Measurements from ENCODE around the gene AQP6.

Gene AQP6

DNA sequence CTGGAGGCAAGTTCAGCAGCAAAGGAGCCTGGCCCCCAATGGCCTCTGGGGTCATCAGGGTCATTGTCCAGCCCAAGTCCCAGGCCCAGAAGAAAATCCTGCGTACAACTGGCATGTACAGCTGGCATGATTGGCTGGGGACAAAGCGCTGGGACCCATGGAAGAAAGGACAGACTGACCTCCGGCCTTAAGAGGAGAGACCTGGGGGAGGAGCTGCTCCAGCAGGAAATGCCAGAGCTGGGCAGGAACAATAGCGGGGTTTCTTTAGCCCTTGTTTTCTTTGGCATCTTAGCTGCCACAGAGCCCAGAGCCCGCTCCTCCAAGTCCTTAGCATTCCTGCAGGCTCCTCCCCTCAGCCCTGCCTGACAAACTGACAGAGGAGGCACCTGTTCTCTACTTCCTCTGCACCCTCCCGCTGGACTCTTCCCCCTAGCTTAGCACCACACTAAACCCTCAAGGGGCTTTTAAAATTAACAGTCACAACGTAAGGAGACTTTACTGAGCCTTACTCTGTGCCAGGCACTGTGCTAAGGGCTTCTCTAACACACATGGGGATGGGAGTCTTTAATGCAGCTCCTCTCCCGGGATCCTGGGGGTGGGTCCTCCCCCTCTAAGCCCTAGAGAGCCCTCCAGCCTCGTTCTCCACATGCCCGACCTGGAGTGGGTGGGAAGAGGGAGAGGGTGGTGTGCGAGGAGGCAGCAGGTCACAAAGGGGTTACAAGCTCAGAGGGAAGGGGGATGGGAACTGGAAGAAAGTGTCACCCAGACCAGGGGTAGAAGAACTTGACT, 12.9 kb upstream of the AQP6 start:
- no peak for DNase-seq

DNA sequence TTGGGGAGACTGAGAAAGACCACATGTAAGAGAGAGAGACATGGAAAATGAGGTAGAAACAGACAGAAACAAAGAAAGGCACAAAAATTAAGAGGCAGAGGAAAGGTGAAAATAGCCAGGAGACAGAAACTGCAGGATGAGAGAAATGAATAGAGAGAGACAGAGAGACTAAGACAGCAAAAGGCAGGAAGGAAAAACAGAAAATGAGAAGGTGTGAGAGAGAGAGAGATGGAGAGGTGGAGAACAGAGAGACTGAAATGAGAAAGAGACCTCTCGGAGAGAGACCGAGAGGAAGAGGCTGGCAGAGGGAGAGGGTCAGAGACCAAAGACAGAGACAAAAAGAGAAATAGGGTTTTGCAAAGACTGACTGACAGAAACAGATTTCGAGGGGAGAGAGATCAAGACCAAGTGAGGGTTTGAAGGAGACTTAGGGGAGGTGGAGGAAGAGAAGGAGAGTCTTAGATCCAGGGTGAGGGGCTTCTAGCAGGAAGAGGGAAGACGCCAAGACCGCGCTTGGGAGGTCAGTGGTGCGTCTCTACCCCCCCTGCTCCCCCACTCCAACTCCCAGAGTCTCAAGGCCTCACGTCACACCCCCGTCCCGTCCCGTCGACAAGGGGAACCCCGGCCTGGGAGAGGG, 12.2 kb upstream of the AQP6 start:
- DNase-seq, result no peak

DNA sequence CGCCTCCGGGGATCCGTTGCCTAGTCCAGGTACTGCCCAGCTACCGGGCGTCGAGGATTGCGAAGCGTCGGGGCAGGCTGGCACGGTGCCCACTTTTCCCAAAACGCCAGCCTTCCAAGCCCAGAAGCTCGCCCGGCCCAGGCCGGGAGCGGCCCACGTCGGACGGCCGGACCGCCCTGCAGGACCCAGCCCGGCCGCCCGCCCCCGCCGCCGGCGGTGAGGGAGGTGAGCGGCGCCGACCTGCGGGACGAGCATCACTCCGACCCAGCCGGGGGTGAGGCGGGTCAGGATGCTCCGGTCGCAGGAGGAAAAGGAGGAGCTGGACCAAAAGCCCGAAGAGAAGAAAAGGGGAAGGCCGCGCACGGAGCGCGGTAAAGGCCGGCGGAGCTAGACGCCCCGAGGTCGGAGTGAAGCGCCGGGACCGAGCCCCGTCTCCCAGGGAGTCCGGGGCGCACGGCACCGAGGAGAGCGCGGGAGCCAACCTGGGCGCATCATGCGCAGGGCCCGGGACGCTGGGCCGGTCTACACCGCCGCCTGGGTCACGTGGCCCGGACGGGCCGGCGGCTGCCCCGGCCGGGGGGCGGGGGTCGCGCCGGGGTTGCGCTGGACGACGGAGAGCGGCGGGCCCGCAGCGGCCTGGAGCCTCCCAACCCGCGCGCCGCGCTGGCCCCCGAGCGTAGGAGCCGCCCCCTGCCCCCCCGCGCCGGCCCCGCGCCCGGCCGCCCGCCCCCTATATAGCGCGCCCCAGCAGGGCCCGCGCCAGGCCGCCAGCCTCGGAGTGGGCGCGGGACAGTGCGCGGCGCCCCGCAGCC, 11.4 kb upstream of the AQP6 start, which contains the start of gene AQP5:
AQP5 (plus strand) TSS at position 762 of the 812 bp plus-strand sequence. CDS start 146 bp downstream, outside the sequence.
- DNase-seq, result no peak

DNA sequence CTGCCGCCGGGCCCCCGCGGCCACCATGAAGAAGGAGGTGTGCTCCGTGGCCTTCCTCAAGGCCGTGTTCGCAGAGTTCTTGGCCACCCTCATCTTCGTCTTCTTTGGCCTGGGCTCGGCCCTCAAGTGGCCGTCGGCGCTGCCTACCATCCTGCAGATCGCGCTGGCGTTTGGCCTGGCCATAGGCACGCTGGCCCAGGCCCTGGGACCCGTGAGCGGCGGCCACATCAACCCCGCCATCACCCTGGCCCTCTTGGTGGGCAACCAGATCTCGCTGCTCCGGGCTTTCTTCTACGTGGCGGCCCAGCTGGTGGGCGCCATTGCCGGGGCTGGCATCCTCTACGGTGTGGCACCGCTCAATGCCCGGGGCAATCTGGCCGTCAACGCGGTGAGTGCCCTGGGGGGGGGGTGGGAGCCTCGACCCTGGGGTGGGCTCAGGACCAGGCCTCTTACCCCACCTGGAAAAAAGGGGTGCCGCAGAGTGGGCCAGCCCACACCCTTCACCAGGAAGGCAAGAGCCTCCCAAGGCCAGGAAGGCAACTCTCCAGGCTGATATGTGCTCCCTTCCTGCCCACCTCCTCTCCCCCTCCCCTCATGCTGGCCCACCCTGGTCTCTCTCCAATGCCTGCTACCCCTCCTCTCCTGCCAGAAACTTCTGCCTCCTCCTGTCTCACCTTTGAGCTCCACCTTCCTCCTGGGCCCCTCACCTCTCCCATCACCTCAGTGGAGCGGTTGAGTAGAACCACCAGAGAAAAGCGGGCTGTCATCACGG, 10.6 kb upstream of the AQP6 start:
- DNase-seq, result no peak

DNA sequence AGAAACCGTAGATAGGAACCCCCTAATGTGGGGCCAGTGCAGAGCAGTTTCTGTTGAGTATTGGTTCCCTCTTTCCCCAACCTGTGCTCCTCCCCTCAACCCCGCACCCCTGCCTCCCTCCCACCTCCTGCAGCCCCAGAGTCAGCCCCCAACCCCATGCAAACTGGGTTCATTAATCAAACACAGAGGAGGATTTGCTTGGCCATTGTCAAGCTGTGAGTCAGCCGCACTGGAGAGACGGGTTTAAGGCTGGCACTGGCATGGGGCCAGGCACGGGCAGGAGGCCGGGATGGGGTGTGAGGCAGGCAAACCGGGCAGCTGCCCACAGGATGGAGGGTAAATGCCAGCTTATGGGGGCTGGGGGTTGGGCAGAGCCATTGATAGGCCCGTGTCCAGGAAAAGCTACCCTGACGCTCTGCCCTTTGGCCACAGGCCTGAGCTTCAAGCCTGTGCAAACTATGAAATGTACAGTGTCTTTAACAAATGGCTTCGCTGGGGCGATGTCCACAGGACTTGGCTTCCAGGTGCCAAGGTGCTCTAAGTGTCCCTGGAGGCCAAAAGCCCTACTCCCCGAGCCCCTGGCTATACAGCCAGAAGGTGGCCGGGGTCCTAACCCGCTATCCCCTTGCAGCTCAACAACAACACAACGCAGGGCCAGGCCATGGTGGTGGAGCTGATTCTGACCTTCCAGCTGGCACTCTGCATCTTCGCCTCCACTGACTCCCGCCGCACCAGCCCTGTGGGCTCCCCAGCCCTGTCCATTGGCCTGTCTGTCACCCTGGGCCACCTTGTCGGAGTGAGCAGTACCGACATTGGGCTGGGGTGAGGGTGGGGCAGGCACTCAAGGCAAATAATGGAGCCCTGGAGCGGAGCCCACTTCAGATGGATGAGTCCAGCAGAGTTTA, 9.6 kb upstream of the AQP6 start:
- DNase-seq, result no peak

DNA sequence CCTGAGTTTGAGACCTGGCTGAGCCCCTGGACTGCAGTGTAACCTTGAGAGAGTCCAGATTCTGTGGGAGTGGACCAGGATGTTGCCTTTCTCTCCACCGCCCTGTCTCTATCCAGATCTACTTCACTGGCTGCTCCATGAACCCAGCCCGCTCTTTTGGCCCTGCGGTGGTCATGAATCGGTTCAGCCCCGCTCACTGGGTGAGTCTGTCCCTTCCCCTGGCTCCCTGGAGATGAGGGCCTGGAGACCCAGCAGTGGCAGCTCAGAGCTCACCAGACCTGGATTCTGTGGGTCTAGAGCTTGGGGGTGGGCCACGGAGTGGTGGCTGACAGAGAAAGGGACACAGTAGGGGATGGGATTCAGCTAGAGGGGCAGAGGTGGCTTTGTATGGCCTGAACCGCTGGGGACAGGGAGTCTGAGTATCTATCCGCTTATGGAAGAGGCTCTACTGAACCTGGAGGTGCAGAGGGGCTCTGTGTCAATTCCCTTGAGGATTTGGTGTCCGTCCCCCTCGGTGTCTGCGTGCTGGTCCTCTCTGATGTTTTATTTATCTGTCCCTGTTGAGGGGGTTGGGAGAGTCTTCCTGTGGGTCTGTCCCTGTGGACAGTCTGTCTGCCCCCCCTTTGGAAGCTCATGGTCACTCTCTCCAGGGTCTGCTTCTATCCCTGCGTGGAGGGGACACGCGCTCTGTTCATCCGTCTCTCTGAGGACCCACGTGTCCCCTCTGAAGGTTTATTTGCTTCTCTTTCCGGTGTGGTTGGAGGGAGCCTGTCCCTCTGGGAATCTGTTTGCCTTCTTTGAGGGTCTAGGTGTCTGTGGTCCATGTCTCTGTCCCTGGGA, 8.6 kb upstream of the AQP6 start:
- DNase-seq, result no peak

DNA sequence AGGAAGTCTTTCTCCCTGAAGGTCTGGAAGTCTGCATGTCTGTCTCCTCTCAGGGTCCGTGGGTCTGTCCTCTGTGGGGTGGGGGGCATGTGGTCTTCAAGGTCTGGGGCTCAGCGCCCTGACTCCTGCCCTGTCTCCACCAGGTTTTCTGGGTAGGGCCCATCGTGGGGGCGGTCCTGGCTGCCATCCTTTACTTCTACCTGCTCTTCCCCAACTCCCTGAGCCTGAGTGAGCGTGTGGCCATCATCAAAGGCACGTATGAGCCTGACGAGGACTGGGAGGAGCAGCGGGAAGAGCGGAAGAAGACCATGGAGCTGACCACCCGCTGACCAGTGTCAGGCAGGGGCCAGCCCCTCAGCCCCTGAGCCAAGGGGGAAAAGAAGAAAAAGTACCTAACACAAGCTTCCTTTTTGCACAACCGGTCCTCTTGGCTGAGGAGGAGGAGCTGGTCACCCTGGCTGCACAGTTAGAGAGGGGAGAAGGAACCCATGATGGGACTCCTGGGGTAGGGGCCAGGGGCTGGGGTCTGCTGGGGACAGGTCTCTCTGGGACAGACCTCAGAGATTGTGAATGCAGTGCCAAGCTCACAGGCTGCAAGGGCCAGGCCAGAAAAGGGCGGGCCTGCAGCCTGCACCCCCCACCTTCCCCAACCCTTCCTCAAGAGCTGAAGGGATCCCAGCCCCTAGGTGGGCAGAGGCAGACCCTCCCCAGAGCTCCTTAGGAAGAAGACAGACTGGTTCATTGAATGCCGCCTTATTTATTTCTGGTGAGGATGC, 7.7 kb upstream of the AQP6 start:
- no peak for DNase-seq

DNA sequence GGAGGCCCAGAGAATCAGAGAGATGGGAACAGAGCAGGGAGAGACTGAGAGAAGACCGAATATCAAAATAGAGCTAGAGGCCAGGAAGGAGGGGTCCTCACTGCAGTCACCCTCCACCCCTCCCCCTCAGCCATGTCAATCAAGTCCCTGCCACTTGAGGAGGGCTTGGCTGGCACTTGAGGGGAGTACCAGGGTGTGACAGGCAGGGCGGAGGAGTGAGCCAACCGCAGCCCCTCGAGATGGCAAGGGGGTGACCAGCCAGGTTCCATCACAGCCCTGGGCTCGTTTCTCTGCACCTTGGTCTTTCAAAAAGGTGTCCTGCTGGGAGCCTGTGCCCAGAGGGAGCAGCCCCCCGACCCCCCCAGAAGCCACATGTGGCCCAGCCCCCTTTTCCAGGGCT, 6.9 kb upstream of the AQP6 start:
- DNase-seq, result no peak

DNA sequence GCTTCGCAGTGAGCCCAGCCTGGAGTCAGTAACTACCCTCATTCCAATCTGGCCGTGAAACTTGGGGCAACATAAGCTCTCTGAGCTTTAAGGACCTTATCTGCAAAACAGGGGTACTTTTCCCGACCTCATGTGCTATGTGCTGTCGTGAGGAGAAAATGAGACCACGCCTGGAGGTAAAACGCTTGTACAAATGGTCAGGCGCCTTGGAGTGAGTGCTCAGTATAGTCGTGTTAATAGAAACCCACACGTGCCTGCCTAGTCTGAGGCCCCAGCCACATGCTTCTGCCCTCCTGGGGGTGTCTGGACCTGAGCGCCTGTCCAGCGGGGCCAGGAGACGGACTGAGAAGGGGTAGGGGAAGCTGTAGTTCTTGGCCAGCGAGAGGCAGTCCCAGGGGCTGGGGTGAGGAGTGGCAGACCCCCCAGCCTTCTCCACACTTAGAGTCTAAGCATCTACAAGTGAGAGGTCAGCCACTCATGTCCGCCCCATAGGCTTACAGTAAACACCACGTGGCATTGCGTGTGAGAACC, 6.2 kb upstream of the AQP6 start:
- no peak for DNase-seq

DNA sequence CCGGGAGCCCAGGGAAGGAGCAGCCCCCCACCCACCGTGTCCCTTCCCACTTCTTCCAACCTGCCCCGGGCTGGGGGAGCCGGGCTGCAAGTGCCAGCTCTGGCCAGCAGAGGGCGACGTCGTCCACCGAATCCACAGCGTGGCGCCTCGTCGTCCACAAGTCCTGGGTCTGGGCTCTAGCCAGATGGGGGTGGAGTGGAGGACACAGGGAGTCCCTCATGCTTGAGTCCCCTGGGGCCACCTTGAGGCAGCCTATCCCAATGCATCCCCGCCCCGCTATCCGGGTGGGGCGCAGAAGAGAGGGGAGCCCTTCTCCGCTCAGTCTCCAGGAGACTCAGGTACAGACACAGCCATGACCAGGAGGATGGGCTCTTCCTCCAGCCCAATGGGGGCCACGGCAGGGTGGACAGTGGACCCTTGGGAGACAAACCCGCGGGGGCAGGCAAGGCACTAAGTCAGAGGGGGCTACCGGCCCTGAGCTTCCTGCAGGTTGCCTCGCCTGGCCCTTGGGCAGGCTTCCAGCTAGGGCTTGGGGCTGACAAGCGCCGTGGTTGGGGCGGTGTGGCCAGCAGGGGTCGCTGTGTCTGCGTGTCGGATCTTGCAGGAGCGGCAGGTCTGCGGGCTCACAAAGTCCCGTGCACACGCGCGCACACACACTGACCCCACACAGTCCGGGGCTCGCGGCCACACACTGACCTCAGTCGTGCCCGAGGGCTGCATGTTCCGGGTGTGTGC, 5.5 kb upstream of the AQP6 start:
- DNase-seq, result peak; percentile 93

DNA sequence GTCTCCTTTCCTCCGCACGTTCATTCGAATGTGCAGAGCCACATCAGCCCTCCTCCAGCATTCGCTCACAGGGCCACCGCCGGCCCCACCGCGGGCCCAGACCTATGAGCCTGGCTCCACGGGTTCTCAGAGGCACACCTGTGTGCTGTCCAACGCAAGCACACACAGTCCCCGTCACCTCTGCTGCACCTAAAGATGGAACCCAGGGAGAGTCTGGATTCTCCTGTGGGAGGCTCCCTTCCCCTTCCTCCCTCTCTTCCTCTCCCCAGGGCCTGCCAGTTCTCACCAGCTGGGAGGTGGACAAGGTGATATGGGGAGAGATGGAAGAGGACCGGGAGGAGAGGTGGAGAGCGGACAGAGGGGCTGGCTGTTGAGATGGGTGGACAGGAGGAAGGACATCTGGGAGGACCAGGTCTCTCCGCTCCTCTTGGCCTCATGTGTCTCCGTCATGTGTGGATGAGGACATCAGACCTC, 4.9 kb upstream of the AQP6 start:
- no peak for DNase-seq

DNA sequence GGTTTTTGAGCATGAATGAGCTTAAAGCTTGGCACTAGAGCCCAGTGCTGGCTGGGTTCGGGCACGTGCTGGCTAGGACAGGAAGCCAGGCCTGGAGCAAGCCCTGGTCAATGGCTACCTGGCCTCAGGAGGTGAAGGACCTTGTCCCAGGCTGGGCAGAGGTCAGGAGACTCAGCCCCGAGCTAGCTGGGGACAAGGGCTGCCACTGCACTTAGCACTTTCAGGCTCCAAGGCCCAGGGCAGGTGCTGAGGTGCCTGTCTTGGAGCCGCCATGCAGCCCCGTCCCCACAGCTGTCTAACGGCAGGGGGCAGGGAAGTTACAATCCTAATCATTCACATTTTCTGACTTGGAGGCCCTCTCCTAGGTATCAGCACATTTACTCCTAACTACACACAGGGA, 4.3 kb upstream of the AQP6 start:
- no peak for DNase-seq

DNA sequence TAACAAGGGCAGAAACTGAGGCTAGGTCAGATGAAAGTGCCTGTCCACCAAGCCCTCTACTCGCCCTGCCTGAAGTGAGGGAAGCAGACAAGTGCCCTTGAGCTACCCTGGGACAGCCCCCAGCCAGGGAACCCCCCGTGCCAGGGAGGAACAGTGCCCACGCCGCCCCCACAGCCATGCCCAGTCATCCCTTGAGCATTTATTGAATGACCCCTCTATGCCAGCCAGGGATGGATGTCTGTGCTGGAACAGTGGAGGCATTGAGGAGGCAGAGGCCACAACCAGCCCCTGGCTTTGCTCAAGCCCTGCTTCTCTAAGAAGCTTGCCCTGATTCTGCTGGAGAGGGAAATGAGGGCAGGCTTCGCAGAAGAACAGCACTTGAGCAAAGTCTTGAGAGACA, 3.7 kb upstream of the AQP6 start:
- DNase-seq, result no peak

DNA sequence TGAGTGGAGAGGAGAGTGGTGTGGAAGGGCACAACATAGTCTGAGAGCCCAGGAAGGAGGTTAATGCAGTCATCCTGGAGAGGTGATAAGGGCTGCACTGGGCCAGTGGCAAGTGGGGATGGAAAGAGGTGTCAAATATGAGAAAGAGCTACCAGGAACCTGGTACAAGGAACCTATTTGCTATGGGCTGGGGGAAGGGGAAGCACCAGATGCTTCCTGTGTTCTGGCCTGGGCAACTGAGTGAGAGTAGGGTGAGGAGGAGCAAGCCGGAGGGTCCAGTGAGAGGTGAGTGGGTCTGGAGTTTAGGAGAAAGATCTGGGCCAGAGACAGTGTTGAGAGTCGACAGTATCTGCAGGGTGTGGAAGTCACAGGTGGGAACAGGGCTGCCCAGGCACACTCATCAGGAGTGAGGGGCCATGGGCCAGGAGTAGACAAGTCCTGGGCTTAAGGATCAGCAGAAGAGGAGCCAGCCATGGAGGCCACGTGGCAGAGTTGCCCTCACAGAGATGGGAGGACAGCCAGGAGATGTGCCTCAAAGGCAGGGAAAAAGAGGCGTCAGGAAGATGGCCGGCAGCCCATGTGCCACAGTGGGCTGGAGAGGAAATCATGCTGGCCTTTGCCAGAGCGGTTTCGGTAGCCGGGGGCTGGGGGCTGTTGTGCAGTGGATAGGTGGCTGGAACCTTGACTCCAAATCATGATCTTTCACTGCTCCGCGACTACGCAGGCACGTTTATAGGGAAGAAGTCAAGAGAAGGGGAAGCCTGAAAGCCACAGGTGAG, 2.9 kb upstream of the AQP6 start:
- DNase-seq, result no peak

DNA sequence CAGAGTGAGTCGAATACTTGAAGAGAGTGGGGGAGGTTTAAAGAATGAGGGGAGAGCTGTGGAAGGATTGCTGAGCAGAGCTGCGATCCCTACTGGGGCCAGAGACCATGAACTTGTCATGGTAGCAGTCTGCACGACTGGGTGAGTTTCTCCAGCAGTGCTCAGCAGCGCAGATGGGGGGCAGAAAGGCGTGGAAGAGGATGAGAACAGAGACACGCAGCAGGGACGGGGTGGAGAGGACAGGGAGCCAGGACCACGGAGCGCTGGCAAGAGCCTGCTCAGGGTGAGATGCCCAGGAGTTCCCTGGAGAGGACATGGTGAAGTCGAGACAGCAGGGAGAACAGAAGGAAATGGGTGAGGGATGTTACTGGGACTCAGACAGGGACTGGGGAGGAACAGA, 2.1 kb upstream of the AQP6 start:
- no peak for DNase-seq

DNA sequence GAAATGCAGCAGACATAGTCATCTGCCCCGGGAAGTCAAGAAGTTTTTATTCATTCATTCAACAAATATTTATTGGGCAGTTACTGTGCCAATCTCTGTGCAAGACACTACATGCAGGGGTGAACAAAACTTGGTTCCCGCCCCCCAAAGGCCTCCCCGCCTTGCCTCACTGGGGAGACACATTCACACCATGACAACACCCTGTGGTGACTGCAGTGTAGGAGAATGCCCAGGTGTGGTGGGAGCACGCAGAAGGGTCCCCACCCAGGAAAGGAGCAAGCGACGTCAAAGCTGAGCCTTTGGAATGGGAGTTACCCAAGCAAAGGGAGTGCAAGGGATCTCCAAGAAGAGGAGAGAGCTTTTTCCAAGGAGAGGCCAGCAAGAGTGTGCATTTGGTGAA, 1.6 kb upstream of the AQP6 start:
- no peak for DNase-seq

DNA sequence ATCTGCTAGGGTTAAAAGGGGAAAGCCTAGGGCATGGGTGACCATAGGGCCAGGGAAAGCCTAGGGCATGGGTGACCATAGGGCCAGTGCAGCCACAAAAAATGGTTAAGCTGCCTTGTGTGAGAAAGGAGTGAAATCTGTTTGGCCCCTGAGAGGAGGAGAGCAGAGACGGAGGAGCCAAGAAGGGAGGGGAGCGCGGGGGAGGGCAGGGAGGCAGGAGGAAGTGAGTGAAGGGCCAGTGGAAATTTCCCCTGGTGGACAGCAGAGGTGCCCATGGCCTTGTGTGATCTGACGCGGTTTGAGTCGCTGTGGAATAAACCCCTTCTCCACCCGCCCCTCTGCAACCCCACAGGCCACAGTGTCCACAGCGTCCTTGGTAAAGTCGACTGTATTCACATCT, 618 bp upstream of the AQP6 start:
- no peak for DNase-seq

DNA sequence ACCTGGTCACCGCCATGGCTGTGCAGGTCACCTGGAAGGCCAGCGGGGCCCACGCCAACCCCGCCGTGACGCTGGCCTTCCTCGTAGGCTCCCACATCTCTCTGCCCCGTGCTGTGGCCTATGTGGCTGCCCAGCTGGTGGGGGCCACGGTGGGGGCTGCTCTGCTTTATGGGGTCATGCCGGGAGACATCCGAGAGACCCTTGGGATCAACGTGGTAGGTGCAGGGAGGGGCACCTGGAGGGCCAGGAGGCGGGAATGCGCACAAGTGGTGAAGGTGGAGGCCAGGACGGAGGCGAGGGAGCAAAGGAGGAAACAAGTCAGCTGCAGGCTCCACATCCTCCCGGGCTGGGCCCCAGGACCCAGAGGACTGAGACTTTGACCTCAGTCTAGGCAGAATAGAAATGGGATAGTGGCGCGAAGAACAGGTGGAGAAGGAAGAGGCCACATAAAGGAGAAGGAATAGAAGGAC, 649 bp downstream of the AQP6 start:
- no peak for DNase-seq
